AG04449 (cell line): ENCODE measurements around the gene MYO15A.
A peak's percentile ranks its signal among the peaks of the same experiment; 100 is the strongest.

ENCODE experiments used
- CTCF ChIA-PET: fragments of 350-600 bp; formaldehyde crosslinking; extraction: SDS; loops from one replicate; lab custom pipeline; 2021; ENCODE audit warnings: antibody characterized with exemption; lab: Yijun Ruan, JAX
- POLR2A ChIA-PET: fragments of 400-600, 350-600 bp; formaldehyde crosslinking; extraction: SDS; loops from one replicate; lab custom pipeline; 2020; ENCODE audit warnings: antibody characterized with exemption, inconsistent platforms; lab: Yijun Ruan, JAX
- DNase-seq: peaks from one replicate; pipeline ENCODE4 v3.0.0-alpha.2; 2010; ENCODE audit warnings: low read depth, low spot score
- H3K4me3 ChIP-seq: 2 replicates; pipeline ENCODE4 v1.5.1; 2011; ENCODE audit warnings: low read depth, mild to moderate bottlenecking, control low read depth, low read length
- CTCF ChIP-seq: IDR thresholded peaks from one replicate; pipeline ENCODE4 v1.5.1; 2011; ENCODE audit warnings: mild to moderate bottlenecking, moderate library complexity, low read length, control low read depth, inconsistent platforms; ENCODE audit not compliant: insufficient read depth; ENCODE audit errors: missing control alignments

The MYO15A gene

GRCh38 chr17:18121144-18121910 lies 12.8 kb downstream of the MYO15A start:
- CTCF ChIA-PET: no interaction called here

DNA sequence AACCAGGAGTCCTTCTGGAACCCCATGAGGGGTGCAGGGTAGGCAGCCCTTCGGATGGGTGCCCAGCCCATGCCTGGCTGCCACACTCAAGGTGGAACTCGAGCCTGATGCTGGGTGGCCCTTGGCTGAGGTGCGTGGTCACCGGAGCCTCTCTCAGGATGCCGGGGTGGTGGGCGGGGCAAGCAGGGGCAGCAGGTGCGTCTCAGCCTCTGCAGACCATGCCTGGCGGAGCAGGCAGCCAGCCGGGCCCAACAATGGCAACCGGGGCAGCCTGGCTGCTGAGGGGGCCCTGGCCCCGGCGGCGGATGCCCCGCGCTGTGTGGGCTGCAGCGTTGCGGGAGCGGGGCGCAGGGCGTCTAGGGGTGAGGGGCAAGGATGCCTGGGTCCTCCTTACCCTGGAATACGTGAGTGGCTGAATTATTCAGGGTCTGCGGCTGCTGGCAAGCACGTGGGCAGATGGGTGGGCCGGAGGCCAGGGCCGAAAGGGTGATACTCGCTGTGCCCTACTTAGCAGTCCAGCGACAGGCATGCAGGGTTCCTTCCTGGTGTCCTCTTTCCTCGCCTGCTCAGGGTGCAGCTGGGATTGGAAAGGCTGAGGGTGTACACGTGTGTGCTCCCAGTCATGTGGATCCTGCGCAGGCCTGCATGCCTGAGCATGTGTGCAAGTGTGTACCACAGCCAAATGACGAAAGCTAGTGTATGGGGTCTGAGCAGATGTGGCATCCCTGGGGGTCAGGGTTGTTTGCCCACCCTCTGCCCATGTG lies 14.6 kb downstream of the MYO15A start:
- H3K4me3 ChIP-seq: no peak overlapping the region
- no peak for DNase-seq
- ChIA-PET POLR2A (no interaction called here), CTCF (no interaction called here)
- TF ChIP-seq CTCF: no peak

More at GRCh38 chr17:18121144-18121910, 12.8 kb downstream of the MYO15A start:
- POLR2A ChIA-PET: no interaction called here
- no peak for TF ChIP-seq CTCF
- no peak for DNase-seq
- no peak overlapping the region for H3K4me3 ChIP-seq

- H3K4me3 ChIP-seq: no peak overlapping the region
- POLR2A ChIA-PET: no interaction called here
- no peak for TF ChIP-seq CTCF
- CTCF ChIA-PET: no interaction called here
- DNase-seq: no peak
Observed at GRCh38 chr17:18124345-18125126, 16.0 kb downstream of the MYO15A start.

- POLR2A ChIA-PET: no interaction called here
- DNase-seq: peak; percentile 4
- no peak for TF ChIP-seq CTCF
- CTCF ChIA-PET: interaction anchor here (1.2 to 3.6 kb wide), 3 partner anchors 11 to 20 kb away, joined by 3 to 19 read pairs (median 8); no protein-coding TSS in a partner anchor
- H3K4me3 ChIP-seq: no peak overlapping the region
Observed at GRCh38 chr17:18129041-18129502, 20.5 kb downstream of the MYO15A start.

- ChIA-PET CTCF (interaction anchor here (2.7 kb wide), 1 partner anchor 8 kb away, joined by 15 read pairs; no protein-coding TSS in a partner anchor), POLR2A (no interaction called here)
- H3K4me3 ChIP-seq: no peak overlapping the region
- no peak for TF ChIP-seq CTCF
- no peak for DNase-seq
Observed at GRCh38 chr17:18132711-18133110, 24.2 kb downstream of the MYO15A start.
